Heart left ventricle (tissue), 16 donors: Measurements from ENCODE around the gene MKLN1. TPM values are rescaled to one million over a fixed set of nuclear protein-coding genes. Genes with fewer than 3 reads are reported as not detected.
A peak's percentile ranks its signal among the peaks of the same experiment; 100 is the strongest.

Source experiments
- ATAC-seq, 4 donors: fragments of 200-7000 bp; cut with Tn5 transposase; one replicate each; pipeline ENCODE4 v1.9.1; 2020 to 2022; ENCODE audit warnings: moderate library complexity in 4 of 4, mild to moderate bottlenecking in 3 of 4, moderate number of reproducible peaks in 1 of 4
- DNase-seq, 5 donors: peaks; one replicate each; pipeline ENCODE4 v3.0.0-alpha.2; 2020
- H3K27ac ChIP-seq, 12 donors: fragments of 200-600 bp; sonication (generic) in 4 of 12; one replicate each; pipeline versions ENCODE4 v1.5.0 to v1.8.0; 2016 to 2022; ENCODE audit warnings: mild to moderate bottlenecking in 2 of 12
- H3K27me3 ChIP-seq, 9 donors: fragments of 200-600 bp; sonication (generic) in 2 of 9; one replicate each; pipeline versions ENCODE4 v1.5.1 to v1.8.0; 2016 to 2022; ENCODE audit warnings: mild to moderate bottlenecking in 3 of 9
- H3K36me3 ChIP-seq, 9 donors: fragments of 200-600 bp; sonication (generic) in 2 of 9; one replicate each; pipeline versions ENCODE4 v1.5.0 to v1.8.0; 2018 to 2022; ENCODE audit warnings: mild to moderate bottlenecking in 2 of 9
- H3K4me1 ChIP-seq, 12 donors: fragments of 200-600 bp; sonication (generic) in 4 of 12; one replicate each; pipeline versions ENCODE4 v1.5.0 to v1.8.0; 2016 to 2022; ENCODE audit warnings: mild to moderate bottlenecking in 3 of 12
- H3K4me3 ChIP-seq, 12 donors: fragments of 200-600 bp; sonication (generic) in 4 of 12; one replicate each; pipeline versions ENCODE4 v1.5.0 to v1.8.0; 2017 to 2022; ENCODE audit warnings: mild to moderate bottlenecking in 9 of 12, moderate library complexity in 4 of 12
- H3K9me3 ChIP-seq, 12 donors: fragments of 200-600 bp; sonication (generic) in 4 of 12; one replicate each; pipeline versions ENCODE4 v1.5.0 to v1.8.0; 2016 to 2022; ENCODE audit warnings: mild to moderate bottlenecking in 1 of 12
- CTCF ChIP-seq, 12 donors: fragments of 200-600 bp; sonication (generic) in 4 of 12; IDR thresholded peaks; one replicate each; pipeline versions ENCODE4 v1.5.0 to v1.8.0; 2018 to 2022; ENCODE audit warnings: antibody characterized with exemption in 12 of 12, mild to moderate bottlenecking in 5 of 12
- POLR2A ChIP-seq, 2 donors: fragments of 450-650 bp; IDR thresholded peaks; one replicate each; pipeline ENCODE4 v1.6.1; 2017; ENCODE audit warnings: antibody characterized with exemption in 2 of 2, mild to moderate bottlenecking in 2 of 2, moderate library complexity in 2 of 2
- WGBS, 4 donors: extraction: QIAGEN DNeasy Blood & Tissue Kit in 2 of 4; methylation state at CpG; one replicate each; pipeline versions ENCODE4 v1.1.5 to v1.1.7; 2013 to 2018; 5-methylcytosine and 5-hydroxymethylcytosine counted together
- intact Hi-C, 10 donors: fragments of 100-400 bp; cut with DNase I; formaldehyde crosslinking; loops; one replicate each; pipeline versions ENCODE4 v1.11.1 to v1.14.2; 2022
- polyA plus RNA-seq, 2 donors: library from polyadenylated mRNA; stranded (reverse); fragments of 200-250 nt; gene quantifications; one replicate each; pipeline ENCODE4 v1.2.3, GENCODE V29; 2013
- total RNA-seq, 9 donors: library from RNA; depleted of rRNA in 2 of 9; stranded (reverse); fragments of >200 nt in 2 of 9; fragmentation: NEBNext Ultra II Directional in 3 of 9; extraction: Animal tissue kit (Norgen Biotek cat#: 25700) in 3 of 9; gene quantifications; one replicate each; pipeline versions ENCODE4 v1.1.0 to v1.2.4, GENCODE V29; 2016 to 2023
- donor health status: ischemic (EF 13 %, LVEDD 7.1; RV severe dilation, severe dysfunction).
- donor health status: healthy with polysubstance abuse.
- donor health status: DM: no; HTN: yes; CAD: no.
- donor health status: DM: no; HTN: no; CAD: no.
- donor health status: ischemic (EF 25% LVEDD 6.9; RV normal size, moderate dysfunction).
- donor health status: ischemic (EF 25% LVEDD 5.7; RV mildly dilated, moderate dysfunction).
- donor health status: healthy.
- donor health status: DM: yes; HTN: yes; CAD: no.
- donor health status: ischemic (EF 35%, LVEDD 5.7; RV mildly dilated, moderate dysfunction).
- donor health status: nonischemic (EF 11% LVEDD 7.7; RV severe dilation, severe dysfunction).
- donor health status: DM: yes; HTN: yes; CAD: no.
- donor health status: PGD.
- donor health status: ischemic (EF 29% LVEDD 5.4; RV normal size, mild dysfunction).
- donor health status: nonischemic (EF 23%, LVEDD 6.1; RV moderate dilation, normal function).

The MKLN1 gene
- total and polyA plus RNA-seq, 11 donors, result 11.5 to 49.7 (median 37.6) TPM

- TF ChIP-seq CTCF (IDR thresholded peaks at IDR 0.05) (peak in 11 of 12 donors; percentile 20 to 47 (median 36)), POLR2A (IDR thresholded peaks at IDR 0.05) (no peak)
- intact Hi-C loops, result loop anchor here in 4 of 10 donors (2.0 to 5.0 kb wide), 3 partner anchors 22 to 33 kb away; no protein-coding TSS in a partner anchor
- peaks cover 17 to 99% (median 79%) of the 10 kb centered on the region in 12 donors for H3K4me1 ChIP-seq
- no peaks in the 10 kb centered on the region for H3K9me3 ChIP-seq
- H3K4me3 ChIP-seq, result peak overlapping the region in 3 of 12 donors; percentile 0 to 1 (median 1)
- 32 to 48% (median 38%) methylated on average over 18 of the region's 18 CpGs for WGBS, 4 donors
- no peaks in the 10 kb centered on the region for H3K27me3 ChIP-seq
- H3K27ac ChIP-seq, result peak overlapping the region; percentile 56 to 92 (median 76)
- DNase-seq (no peak), ATAC-seq (peak in 2 of 4 donors; percentile 2 to 5)
- peaks cover 0 to 8% (median 0%) of the 10 kb centered on the region in 9 donors for H3K36me3 ChIP-seq
Observed at GRCh38 chr7:131540491-131541162, 213.0 kb downstream of the MKLN1 start.

GRCh38 chr7:131543298-131543697 lies 215.6 kb downstream of the MKLN1 start:
- no peak for ATAC-seq
- H3K27me3 ChIP-seq, result no peaks in the 10 kb centered on the region
- no peak overlapping the region for H3K4me3 ChIP-seq
- peak in 1 of 5 donors; percentile 20 for DNase-seq
- no peaks in the 10 kb centered on the region for H3K9me3 ChIP-seq
- peaks cover 14 to 92% (median 63%) of the 10 kb centered on the region in 12 donors for H3K4me1 ChIP-seq
- peak overlapping the region in 11 of 12 donors; percentile 4 to 91 (median 83) for H3K27ac ChIP-seq
- TF ChIP-seq CTCF (IDR thresholded peaks at IDR 0.05), result no peak
- H3K36me3 ChIP-seq, result peaks cover 0 to 2% (median 0%) of the 10 kb centered on the region in 9 donors
- 78 to 85% (median 82%) methylated on average over 5 of the region's 5 CpGs for WGBS, 4 donors
- intact Hi-C loops, result loop anchor here in 3 of 10 donors (5.0 kb wide), 1 partner anchor 36 kb away; no protein-coding TSS in a partner anchor

- DNase-seq (no peak), ATAC-seq (no peak)
- H3K27me3 ChIP-seq, result no peaks in the 10 kb centered on the region
- no peak for TF ChIP-seq CTCF (IDR thresholded peaks at IDR 0.05)
- peaks cover 12 to 86% (median 57%) of the 10 kb centered on the region in 12 donors for H3K4me1 ChIP-seq
- H3K27ac ChIP-seq, result peak overlapping the region; percentile 26 to 91 (median 80)
- intact Hi-C loops, result loop anchor here in 5 of 10 donors (2.0 to 5.0 kb wide), 2 partner anchors 37 to 111 kb away; no protein-coding TSS in a partner anchor
- H3K9me3 ChIP-seq, result no peaks in the 10 kb centered on the region
- WGBS, 4 donors, result 77 to 90% (median 84%) methylated on average over 3 of the region's 3 CpGs
- H3K4me3 ChIP-seq, result no peak overlapping the region
- peaks cover 0 to 5% (median 0%) of the 10 kb centered on the region in 9 donors for H3K36me3 ChIP-seq
Observed at GRCh38 chr7:131544021-131544420, 216.3 kb downstream of the MKLN1 start.
